ENCODE data around the gene ACOXL.

ACOXL gene

GRCh38 chr2:111121028-111121827, 388.9 kb downstream of the ACOXL start:
- H3K4me3 ChIP-seq (ENCODE audit: low read length): peak overlapping the region; percentile 77

GRCh38 chr2:111121828-111122630, 389.7 kb downstream of the ACOXL start:
- peak overlapping the region; percentile 77 for H3K4me3 ChIP-seq (ENCODE audit: low read length)

More at GRCh38 chr2:111121028-111121827, 388.9 kb downstream of the ACOXL start:
- no peak for TF ChIP-seq CTCF (IDR thresholded peaks at IDR 0.05; ENCODE audit: insufficient read depth, low read depth, low read length, missing control alignments)
- DNase-seq (ENCODE audit: low read depth): peak; percentile 50

GRCh38 chr2:111122631-111123421, 390.5 kb downstream of the ACOXL start:
- H3K4me3 ChIP-seq (ENCODE audit: low read length): peak overlapping the region; percentile 77
- TF ChIP-seq CTCF (IDR thresholded peaks at IDR 0.05; ENCODE audit: insufficient read depth, low read depth, low read length, missing control alignments): no peak
- peak; percentile 83 for DNase-seq (ENCODE audit: low read depth)

More at GRCh38 chr2:111121828-111122630, 389.7 kb downstream of the ACOXL start:
- peak; percentile 91 for DNase-seq (ENCODE audit: low read depth)
- no peak for TF ChIP-seq CTCF (IDR thresholded peaks at IDR 0.05; ENCODE audit: insufficient read depth, low read depth, low read length, missing control alignments)

GRCh38 chr2:111123751-111124150, 391.4 kb downstream of the ACOXL start:
- TF ChIP-seq CTCF (IDR thresholded peaks at IDR 0.05; ENCODE audit: insufficient read depth, low read depth, low read length, missing control alignments): no peak
- no peak overlapping the region for H3K4me3 ChIP-seq (ENCODE audit: low read length)
- DNase-seq (ENCODE audit: low read depth): no peak

- no peak overlapping the region for H3K4me3 ChIP-seq (ENCODE audit: low read length)
- no peak for DNase-seq (ENCODE audit: low read depth)
- TF ChIP-seq CTCF (IDR thresholded peaks at IDR 0.05; ENCODE audit: insufficient read depth, low read depth, low read length, missing control alignments): no peak
These were observed 394.2 kb downstream of the ACOXL start for GRCh38 chr2:111126581-111126980.

GRCh38 chr2:111127351-111127750, 395.0 kb downstream of the ACOXL start:
- DNase-seq (ENCODE audit: low read depth): no peak
- H3K4me3 ChIP-seq (ENCODE audit: low read length): no peak overlapping the region
- no peak for TF ChIP-seq CTCF (IDR thresholded peaks at IDR 0.05; ENCODE audit: insufficient read depth, low read depth, low read length, missing control alignments)

Data from epithelial cell of esophagus (primary cell).